Endothelial cell of umbilical vein (primary cell): ENCODE data around the gene LOXL1. TPM values are rescaled to one million over a fixed set of nuclear protein-coding genes. Genes with fewer than 3 reads are reported as not detected.

Experiments used
- BruUV-seq: library from RNA; stranded (reverse); fragments of 400-500 nt; replicated peaks from 2 replicates; lab custom pipeline; 2021; lab: Mats Ljungman, UMichigan
- CTCF ChIA-PET: fragments of 300-600, 350-600 bp; sonication (Branson Sonifier 250); formaldehyde crosslinking; loops from one replicate; lab custom pipeline; 2021; ENCODE audit warnings: antibody characterized with exemption, inconsistent platforms; lab: Charles Lee
- POLR2A ChIA-PET: fragments of 300-600, 350-600 bp; sonication (Branson Sonifier 250); formaldehyde crosslinking; loops from one replicate; lab custom pipeline; 2021; ENCODE audit warnings: antibody characterized with exemption, inconsistent platforms; lab: Charles Lee
- DNase-seq: peaks from one replicate; pipeline ENCODE4 v3.0.0-alpha.2; 2011; ENCODE audit warnings: low read depth, low spot score
- FAIRE-seq: peaks from 2 replicates; lab custom pipeline; 2011; peaks lifted over from hg19 to GRCh38; lab: Jason Lieb, UNC
- H2AFZ ChIP-seq: 2 replicates; pipeline ENCODE4 v1.6.0; 2012; ENCODE audit warnings: low read depth, low read length, control low read depth, inconsistent platforms
- H3K27ac ChIP-seq: 2 replicates; pipeline ENCODE4 v1.5.1; 2011; ENCODE audit warnings: low read depth, mild to moderate bottlenecking, control low read depth, low read length, moderate library complexity; ENCODE audit not compliant: insufficient read depth
- H3K27me3 ChIP-seq, 2 experiments: 2 replicates each; pipeline versions ENCODE4 v1.6.0 to v1.6.1; 2011; ENCODE audit warnings: low read length in 2 of 2, mixed read lengths in 1 of 2; ENCODE audit not compliant: control insufficient read depth in 2 of 2, insufficient read depth in 2 of 2
- H3K36me3 ChIP-seq, 2 experiments: 2 replicates in 1 of 2; 3 replicates in 1 of 2; pipeline ENCODE4 v1.5.1; 2011; ENCODE audit warnings: low read length in 2 of 2, mild to moderate bottlenecking in 1 of 2, moderate library complexity in 1 of 2; ENCODE audit not compliant: control insufficient read depth in 2 of 2, insufficient read depth in 2 of 2; ENCODE audit errors: extremely low read depth in 1 of 2
- H3K4me1 ChIP-seq: 3 replicates; pipeline ENCODE4 v1.5.1; 2011; ENCODE audit warnings: mild to moderate bottlenecking, low read length; ENCODE audit not compliant: control insufficient read depth, insufficient read depth; ENCODE audit errors: extremely low read depth
- H3K4me2 ChIP-seq: 2 replicates; pipeline ENCODE4 v1.6.1; 2011; ENCODE audit warnings: low read length, control low read depth, mixed read lengths; ENCODE audit not compliant: insufficient read depth
- H3K4me3 ChIP-seq, 3 experiments: fragments of 200-600 bp in 1 of 3; sonication (generic), shearing (Covaris generic) in 1 of 3; replicated peaks in 1 of 3; 2 replicates each; pipeline ENCODE4 v1.5.1; 2011 to 2016; ENCODE audit warnings: control low read depth in 3 of 3, low read length in 3 of 3, mild to moderate bottlenecking in 2 of 3, inconsistent platforms in 1 of 3, low read depth in 1 of 3, moderate library complexity in 1 of 3; ENCODE audit not compliant: insufficient read depth in 1 of 3
- H3K79me2 ChIP-seq: 2 replicates; pipeline ENCODE4 v1.6.0; 2012; ENCODE audit warnings: low read length, inconsistent platforms; ENCODE audit not compliant: control insufficient read depth, insufficient read depth
- H3K9ac ChIP-seq: replicated peaks from 2 replicates; pipeline ENCODE3; 2011; ENCODE audit warnings: low read length, control low read depth; ENCODE audit not compliant: insufficient read depth; ENCODE audit errors: extremely low read depth
- H3K9me1 ChIP-seq: replicated peaks from 3 replicates; pipeline ENCODE4 v1.6.0; 2011; ENCODE audit warnings: mild to moderate bottlenecking, low read length; ENCODE audit not compliant: control insufficient read depth, insufficient read depth; ENCODE audit errors: extremely low read depth
- H3K9me3 ChIP-seq: replicated peaks from 2 replicates; pipeline ENCODE4 v1.5.1; 2012; ENCODE audit warnings: low read length, inconsistent platforms; ENCODE audit not compliant: control insufficient read depth, insufficient read depth
- H4K20me1 ChIP-seq: replicated peaks from 2 replicates; pipeline ENCODE3; 2011; ENCODE audit warnings: mild to moderate bottlenecking, low read length; ENCODE audit not compliant: control insufficient read depth, insufficient read depth; ENCODE audit errors: extremely low read depth
- EZH2 ChIP-seq: IDR thresholded peaks from 2 replicates; pipeline ENCODE4 v1.6.1; 2012; ENCODE audit warnings: borderline replicate concordance, low read depth, mild to moderate bottlenecking, moderate library complexity, low read length, inconsistent platforms; ENCODE audit not compliant: severe bottlenecking
- FOS ChIP-seq: IDR thresholded peaks from 2 replicates; pipeline ENCODE4 v1.6.1; 2011; ENCODE audit warnings: mild to moderate bottlenecking, low read length, moderate library complexity, borderline replicate concordance; ENCODE audit not compliant: insufficient read depth
- GATA2 ChIP-seq: IDR thresholded peaks from 2 replicates; pipeline ENCODE4 v1.7.0; 2011; ENCODE audit warnings: low read depth, mild to moderate bottlenecking, moderate library complexity, mixed read lengths, low read length; ENCODE audit not compliant: insufficient read length, insufficient read depth
- JUN ChIP-seq: IDR thresholded peaks from 2 replicates; pipeline ENCODE4 v1.6.1; 2011; ENCODE audit warnings: borderline replicate concordance, low read depth; ENCODE audit not compliant: insufficient read length, insufficient read depth
- MYC ChIP-seq: IDR thresholded peaks from one replicate; pipeline ENCODE4 v1.6.1; 2011; ENCODE audit warnings: mild to moderate bottlenecking, low read depth, low read length
- POLR2A ChIP-seq: IDR thresholded peaks from 2 replicates; pipeline ENCODE4 v1.6.1; 2012; ENCODE audit warnings: low read depth, mild to moderate bottlenecking, control low read depth, low read length
- POLR2AphosphoS5 ChIP-seq: IDR thresholded peaks from 2 replicates; pipeline ENCODE4 v1.6.1; 2012; ENCODE audit warnings: low read depth, mild to moderate bottlenecking, control low read depth, low read length, moderate library complexity; ENCODE audit not compliant: insufficient read depth
- dilution Hi-C: fragments of 300-500 bp; cut with MboI; formaldehyde crosslinking; loops from one replicate; pipeline ENCODE4 v1.15.0; 2019; ENCODE audit warnings: low sequenced_read_pairs; ENCODE audit not compliant: extremely low pct_ligation_motif_present
- intact Hi-C: fragments of 100-400 bp; cut with micrococcal nuclease; formaldehyde crosslinking; loops from one replicate; pipeline ENCODE4 v1.10.0; 2022
- polyA plus RNA-seq, 4 experiments: library from polyadenylated mRNA; depleted of rRNA in 3 of 4; stranded (reverse) in 3 of 4; unstranded in 1 of 4; fragments of >200 nt; gene quantifications; 2 replicates each; pipeline versions ENCODE4 v1.2.1 to v1.2.3, GENCODE V29; 2011 to 2012; ENCODE audit warnings: missing spikeins in 1 of 4
- total RNA-seq: library from RNA; stranded (reverse); gene quantifications from 2 replicates; pipeline ENCODE4 v1.2.3, GENCODE V29; 2021
- TF ChIP-seq, protein P1 (sequence below), 2 donors: IDR thresholded peaks; 1 replicate in 1 of 2; 2 replicates in 1 of 2; pipeline ENCODE4 v1.5.1; 2011; ENCODE audit warnings: low read length in 2 of 2, mild to moderate bottlenecking in 2 of 2, moderate library complexity in 2 of 2, control low read depth in 1 of 2, inconsistent platforms in 1 of 2, low read depth in 1 of 2; ENCODE audit not compliant: insufficient read depth in 1 of 2; ENCODE audit errors: extremely low read depth in 1 of 2
- TF ChIP-seq, protein P2 (sequence below): IDR thresholded peaks from 2 replicates; pipeline ENCODE4 v1.6.1; 2011; ENCODE audit not compliant: insufficient read depth, insufficient read length

Gene LOXL1
- total and polyA plus RNA-seq, 2 donors (not counting 3 experiments of a cell fraction or from before 2014, with no cell fraction given), result 5.2 to 14.4 TPM

DNA sequence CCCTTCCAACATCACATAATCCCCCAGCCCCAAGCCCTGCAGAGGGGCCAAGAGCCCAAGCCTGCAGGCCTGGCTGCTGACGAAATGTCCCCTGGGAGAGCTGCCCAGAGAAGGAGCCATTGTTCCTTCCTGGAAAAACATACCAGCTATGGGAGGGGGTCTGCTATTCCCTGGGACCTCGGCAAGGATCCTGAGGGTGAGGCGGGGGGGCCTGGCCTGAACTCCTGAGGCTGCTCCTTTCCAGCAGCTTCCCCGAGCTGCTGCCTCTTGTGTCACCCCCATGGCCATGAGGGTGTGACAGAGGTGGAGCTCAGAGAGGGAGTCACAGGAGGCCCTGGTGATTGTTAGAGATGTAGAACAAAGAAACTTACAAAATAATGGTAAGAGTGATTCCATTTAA, 12.9 kb downstream of the LOXL1 start:
- FAIRE-seq, result no peak

More for the DNA sequence above, 12.9 kb downstream of the LOXL1 start:
- Histone ChIP-seq H3K79me2 (no peaks in the 10 kb centered on the region), H4K20me1 (no peaks in the 10 kb centered on the region), H3K9ac (no peak overlapping the region), H2AFZ (no peak overlapping the region), H3K9me1 (no peaks in the 10 kb centered on the region), H3K27ac (no peak overlapping the region), H3K4me3 (no peak overlapping the region), H3K4me2 (no peak overlapping the region), H3K4me1 (peaks cover 18% of the 10 kb centered on the region), H3K36me3 (no peaks in the 10 kb centered on the region), H3K27me3 (no peaks in the 10 kb centered on the region), H3K9me3 (no peaks in the 10 kb centered on the region)
- ChIA-PET POLR2A (no interaction called here), CTCF (interaction anchor here (0.8 to 2.0 kb wide), 4 partner anchors 10 to 32 kb away, joined by 3 to 5 read pairs (median 4); no protein-coding TSS in a partner anchor)
- TF ChIP-seq JUN, result no peak
- TF ChIP-seq EZH2, result no peak
- TF ChIP-seq, protein P1, sequence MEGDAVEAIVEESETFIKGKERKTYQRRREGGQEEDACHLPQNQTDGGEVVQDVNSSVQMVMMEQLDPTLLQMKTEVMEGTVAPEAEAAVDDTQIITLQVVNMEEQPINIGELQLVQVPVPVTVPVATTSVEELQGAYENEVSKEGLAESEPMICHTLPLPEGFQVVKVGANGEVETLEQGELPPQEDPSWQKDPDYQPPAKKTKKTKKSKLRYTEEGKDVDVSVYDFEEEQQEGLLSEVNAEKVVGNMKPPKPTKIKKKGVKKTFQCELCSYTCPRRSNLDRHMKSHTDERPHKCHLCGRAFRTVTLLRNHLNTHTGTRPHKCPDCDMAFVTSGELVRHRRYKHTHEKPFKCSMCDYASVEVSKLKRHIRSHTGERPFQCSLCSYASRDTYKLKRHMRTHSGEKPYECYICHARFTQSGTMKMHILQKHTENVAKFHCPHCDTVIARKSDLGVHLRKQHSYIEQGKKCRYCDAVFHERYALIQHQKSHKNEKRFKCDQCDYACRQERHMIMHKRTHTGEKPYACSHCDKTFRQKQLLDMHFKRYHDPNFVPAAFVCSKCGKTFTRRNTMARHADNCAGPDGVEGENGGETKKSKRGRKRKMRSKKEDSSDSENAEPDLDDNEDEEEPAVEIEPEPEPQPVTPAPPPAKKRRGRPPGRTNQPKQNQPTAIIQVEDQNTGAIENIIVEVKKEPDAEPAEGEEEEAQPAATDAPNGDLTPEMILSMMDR (IDR thresholded peaks at IDR 0.05; ENCODE audit: extremely low read depth in 1 of 2, insufficient read depth in 1 of 2, low read depth in 1 of 2, low read length in 2 of 2), result no peak
- TF ChIP-seq FOS, result no peak
- TF ChIP-seq POLR2A, result no peak
- TF ChIP-seq, protein P2, sequence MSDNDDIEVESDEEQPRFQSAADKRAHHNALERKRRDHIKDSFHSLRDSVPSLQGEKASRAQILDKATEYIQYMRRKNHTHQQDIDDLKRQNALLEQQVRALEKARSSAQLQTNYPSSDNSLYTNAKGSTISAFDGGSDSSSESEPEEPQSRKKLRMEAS, result no peak
- TF ChIP-seq POLR2AphosphoS5, result no peak
- no peak for TF ChIP-seq GATA2
- TF ChIP-seq MYC, result no peak
- dilution Hi-C loops (no loop called here), intact Hi-C loops (no loop called here)
- DNase-seq, result no peak
- no TSS peak for BruUV-seq
